GM19372 (cell line): ENCODE data around the gene PRDM16.

Source experiments
- ATAC-seq: cut with Tn5 transposase; IDR thresholded peaks from one replicate; pipeline ENCODE4 v1.9.1; 2021; ENCODE audit warnings: mild to moderate bottlenecking, low read depth, moderate library complexity; ENCODE audit not compliant: unreplicated experiment

Gene PRDM16

DNA sequence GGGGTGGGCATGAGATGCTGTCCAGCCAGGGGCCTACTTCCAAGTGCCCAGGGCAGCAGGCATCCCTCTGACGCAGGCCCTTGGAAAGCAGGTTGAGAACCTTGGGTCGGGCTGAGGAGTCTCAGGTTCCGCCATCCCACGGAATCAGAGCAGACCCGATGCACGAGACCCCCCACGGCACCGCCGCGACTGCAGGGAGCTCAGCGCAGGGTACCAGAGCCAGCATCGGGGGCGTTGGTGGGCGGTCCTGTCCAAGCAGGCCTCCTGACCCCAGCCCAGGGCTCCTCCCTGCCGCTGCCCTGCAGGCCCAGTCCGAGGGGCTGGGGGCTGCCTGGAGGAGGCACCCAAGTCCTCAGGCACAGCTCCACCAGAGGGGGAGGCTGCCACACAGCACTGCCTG is 177.2 kb downstream of the PRDM16 start:
- no peak for ATAC-seq

DNA sequence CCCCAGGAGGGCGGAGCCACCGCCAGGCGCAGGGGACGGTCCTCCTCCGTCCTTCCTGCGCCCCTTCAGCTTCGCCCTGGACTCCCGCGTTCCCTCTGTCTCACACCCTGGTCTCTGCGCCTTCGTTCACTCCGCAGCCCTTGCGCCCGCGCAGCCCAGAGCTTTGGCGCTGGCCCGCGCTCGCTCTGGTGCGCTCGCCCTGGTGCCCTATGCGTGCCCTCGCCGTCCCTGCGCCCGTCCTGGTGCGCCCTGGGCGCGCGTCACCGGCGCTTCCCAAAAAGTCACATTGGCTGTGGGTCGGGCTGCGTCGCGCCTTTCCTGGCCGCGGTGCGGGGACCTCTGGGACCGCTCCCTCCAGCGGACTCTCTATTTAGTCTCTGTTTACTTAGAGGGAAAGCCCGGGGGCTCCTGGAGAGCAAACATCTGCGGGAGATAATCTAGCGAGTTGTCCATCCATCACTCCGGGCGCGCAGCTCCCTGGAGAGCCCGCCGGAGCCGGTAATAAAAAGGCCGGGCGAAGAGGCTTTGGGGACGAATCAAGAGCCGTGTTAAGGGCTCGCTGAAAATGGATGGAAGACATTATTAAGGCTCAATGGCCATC is 178.6 kb downstream of the PRDM16 start:
- no peak for ATAC-seq

DNA sequence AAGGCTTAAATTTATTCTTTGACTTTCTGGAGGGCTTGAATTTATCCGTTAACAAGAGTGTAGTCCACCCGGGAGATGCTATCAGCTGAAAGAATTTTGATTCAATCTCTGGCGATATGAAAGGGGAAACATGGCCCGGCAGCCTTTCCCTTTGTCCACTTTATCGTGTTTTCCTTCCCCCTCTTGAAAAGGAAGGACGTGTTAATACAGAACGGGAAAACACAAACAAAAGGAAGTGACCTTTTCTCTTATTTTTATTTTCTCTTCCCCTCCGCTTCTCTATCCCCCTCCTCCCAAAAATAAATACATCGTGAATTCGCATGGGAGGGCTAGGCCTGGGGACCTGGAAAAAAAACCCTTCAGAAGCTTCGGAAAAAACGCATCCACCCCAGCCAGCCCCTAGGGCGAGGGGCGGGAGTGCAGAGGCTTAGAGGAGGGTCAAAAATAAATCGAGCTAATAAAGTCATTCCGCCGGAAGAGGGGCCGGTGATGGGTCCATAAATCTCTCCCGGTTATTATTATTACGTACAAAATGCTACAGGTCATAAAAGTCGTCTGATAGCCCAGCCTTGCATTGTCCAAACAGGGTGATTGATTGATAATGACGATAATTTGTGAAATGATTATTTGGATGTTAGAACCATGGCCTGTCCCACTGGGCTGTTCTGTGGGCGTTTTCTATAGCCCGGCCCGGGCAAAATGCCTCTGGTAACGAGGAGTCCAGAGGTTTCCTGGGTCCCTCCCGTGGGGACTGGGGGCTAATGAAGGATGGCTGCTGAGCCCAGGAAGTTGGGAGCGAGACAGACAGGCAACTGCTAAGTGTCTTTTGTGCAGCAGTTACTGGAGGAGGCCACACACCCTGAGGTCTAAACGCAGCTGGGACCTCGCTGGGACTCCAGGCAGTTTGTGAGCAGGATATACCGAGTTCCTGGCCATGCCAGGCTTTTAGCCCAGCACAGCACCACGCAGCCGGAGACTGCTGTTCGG is 179.4 kb downstream of the PRDM16 start:
- no peak for ATAC-seq

DNA sequence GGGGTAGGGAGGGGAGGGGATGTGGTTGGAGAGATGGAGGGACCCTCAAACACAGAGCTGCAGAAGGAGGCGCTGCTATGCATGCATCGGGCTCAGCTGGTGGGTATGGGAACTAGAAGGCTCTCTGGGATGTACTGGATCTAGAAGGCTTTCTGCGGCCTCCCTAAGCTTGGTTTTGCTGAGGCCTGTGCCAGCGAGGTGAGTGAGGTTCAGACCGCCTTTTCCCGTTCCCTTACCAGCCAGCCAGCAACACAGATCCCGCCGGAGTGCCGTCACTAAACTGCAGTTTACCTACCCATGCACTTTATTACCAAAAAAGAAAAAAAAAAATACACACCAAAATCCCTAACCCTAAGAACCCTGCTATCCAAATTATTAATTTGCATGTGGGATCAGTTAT is 180.2 kb downstream of the PRDM16 start:
- no peak for ATAC-seq

DNA sequence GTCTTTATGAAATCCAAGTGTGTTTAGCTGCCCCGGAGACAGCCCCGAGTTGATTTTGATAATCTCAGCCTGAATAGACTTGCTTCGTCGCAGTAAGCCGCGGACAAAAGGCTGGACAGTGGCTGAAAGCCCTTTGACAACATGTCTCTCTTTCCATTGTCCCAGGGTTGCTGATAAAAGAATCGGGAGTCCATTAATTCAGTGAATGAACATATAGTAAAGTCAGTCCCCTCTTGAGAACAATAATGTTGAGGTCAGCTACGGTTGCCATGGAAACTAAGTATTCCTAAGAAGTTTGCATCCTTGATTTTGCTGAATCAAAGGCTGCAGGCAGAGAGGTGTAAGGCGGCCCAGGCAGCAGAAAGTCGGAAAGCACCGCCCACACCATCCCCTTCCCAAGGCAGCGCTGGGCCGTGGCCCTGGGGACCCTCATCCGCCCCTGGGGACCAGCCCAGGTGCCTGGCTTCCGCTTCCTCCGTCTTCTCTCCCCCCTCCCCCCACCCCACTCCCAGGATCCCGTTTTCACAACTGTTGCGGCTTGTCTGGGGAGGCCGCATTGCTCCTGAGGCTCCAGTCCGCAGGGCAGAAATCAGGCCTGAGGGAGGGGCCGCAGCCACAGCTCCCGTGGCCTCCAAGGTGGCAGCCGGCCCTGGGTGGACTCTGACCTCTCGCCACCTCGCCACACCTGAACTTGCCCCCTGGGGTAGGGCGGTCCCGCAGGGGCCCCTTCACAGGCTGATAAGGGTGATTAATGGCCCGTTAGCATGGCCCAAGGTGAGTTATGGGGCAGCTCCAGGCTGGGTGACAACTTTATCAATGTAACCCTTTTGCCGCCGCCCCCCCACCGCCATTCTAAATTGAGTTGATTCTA is 180.9 kb downstream of the PRDM16 start:
- no peak for ATAC-seq

DNA sequence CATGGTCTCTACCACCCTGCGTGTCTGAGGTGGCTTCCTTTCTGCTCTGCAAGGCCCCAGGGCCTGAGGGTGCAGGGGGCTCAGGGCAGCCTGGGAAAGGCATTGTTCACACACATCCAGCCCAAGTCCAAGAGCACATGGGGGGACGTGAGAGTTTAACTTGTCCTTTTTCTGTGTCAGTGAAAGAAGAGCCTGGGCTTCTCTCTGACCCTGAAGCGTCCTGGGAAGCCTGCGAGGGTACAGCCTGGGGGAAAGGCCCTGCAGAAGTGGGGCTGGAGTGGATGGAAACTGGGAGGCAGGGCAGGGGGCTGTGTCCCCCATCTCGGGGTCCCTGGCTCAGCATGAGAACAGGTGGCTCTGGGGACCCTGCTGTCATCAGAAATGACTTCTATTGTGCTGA is 181.6 kb downstream of the PRDM16 start:
- ATAC-seq: no peak

DNA sequence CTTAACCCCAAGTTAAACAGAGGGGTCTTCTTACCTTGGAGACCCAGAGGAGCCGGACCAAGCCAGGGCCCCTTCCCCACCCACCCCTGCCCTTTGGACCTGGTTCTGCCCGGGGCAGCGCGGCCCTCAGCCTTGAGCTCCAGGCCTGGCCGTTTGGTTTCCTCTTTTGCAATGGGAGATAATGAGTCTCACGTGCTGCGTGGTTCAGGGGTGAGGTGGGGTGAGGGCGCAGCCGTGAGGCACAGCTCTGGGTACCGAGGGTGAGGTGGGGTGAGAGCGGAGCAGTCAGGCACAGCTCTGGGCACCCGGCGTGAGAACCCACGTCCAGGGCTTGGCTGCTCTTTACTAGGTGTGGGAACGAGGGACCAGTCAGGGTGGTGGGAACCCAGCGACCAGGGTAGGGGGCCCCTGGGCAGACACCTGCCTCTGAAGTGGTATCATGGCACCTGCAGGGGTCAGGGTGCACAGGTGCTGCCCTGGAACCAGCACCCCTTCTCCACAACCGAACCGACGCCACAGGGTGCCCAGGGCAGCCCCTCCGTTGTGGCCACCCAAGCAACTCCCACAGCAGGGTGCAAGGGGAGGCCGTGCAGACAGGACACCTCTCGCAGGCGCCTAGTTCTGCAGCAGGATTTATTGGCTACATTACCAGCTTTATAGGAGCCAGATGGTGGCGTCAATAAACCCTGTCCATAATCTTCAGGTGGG is 182.2 kb downstream of the PRDM16 start:
- ATAC-seq: no peak

DNA sequence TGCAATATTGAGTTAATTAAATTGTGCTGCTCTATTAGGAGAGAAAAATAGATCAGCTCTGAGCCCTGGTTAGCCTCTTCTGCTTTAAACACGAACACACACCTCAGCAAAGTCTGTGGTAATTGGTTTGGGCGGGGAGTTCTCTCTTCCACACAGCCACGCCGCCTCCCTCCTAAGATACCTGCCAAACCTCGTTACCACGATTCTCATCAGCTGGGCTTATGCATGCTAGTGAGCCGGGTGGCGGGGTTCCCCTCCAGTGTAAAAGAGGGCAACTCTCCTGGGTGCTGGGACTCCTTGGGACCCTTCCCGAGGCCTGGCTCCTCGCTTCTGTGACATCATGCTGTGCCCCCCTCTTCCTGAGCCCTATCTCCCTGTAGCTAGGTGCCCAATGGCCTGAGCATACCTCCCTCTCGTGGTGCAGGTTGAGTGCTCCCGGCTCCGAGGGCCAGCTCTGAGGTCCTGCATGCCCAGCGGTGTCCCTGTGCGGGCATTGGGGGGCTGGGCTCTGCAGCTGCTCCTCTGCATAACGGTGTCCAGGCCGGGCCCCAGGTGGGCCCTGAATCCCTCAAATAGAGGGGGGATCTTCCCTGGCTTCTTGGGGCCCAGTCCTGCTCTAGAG is 182.9 kb downstream of the PRDM16 start:
- no peak for ATAC-seq

DNA sequence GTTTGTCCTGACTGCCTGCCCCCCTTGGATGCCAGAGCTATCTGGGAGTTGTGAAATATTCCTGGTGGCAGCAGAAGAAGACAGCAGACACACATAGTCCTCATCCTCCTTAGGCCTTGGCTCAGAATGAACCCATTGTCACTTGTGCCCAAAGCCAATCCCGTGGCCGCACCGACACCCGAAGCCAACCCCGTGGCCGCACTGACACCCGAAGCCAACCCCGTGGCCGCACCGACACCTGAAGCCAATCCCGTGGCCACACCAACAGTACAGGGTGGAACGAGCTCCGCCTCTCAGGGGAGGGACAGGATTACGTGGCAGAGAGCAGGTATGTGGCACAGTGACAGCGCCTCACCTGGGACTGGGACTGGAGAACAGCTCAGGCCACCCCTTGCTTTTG is 186.7 kb downstream of the PRDM16 start:
- ATAC-seq: no peak

DNA sequence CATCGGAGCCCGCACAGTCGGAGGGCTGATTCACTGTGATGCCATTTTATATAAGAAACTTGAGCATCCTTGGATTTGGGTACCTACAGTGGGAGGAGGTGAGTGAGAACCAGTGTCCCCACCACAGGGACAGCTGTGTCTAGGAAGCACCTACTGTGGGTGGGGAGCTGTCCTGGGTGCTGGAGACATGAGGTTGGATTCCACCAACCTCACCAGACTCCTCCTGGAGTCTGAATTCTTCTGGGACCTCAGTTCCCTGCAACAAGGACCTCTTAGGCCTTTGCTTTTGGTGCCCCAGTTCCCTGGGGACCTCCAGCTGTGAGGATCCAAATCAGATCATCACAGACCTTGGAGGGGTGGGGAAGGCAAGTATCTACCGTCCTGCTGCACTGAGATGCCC is 188.8 kb downstream of the PRDM16 start:
- ATAC-seq: no peak

DNA sequence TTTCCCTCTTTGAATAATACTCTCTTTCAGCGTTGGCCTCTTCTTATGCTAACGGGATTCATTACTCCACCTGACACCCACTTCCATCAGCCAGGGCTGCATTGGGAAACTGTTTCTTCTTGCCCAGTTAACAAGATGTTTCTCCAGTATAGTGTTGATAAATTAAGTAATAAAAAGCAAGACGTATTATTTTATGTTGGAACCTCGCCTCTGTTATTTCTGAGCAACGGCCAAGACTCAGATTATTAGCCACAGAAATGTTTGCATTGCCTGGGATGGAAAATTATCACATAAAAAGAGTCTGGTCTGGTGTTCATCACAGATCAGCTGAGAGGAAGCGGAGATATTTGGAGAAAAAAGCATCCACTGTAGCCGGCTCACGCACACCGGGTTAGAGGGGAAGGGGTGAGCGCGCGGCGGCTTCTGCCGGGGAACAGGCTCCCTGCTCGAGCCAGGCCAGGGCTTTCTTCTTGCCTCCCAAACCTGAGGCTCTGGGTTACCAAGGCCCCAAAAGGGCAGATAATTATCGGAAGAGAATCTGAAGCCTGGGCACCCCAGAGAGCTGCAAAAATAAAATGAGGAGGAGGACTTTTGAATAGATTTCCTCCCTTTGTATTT is 189.5 kb downstream of the PRDM16 start:
- no peak for ATAC-seq

DNA sequence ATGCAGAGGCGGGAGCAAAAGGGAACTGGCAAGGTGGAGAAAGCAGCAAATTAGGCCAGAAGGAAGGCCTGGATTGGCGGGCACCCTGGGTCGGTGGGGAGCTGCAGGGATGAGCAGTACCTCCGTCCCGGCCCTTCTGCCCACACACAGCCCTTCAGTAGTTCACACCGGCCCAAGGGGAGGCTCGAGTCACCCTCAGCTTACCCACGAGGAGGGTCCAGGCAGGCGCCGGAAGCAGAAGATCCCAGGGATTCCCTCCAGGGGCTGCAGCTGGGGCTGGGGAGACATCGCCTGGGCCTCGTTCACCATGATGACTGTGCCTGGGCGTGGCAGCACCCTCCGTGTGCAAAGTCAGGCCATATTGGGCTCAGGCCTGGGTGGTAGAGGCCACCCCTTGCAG is 190.0 kb downstream of the PRDM16 start:
- no peak for ATAC-seq

DNA sequence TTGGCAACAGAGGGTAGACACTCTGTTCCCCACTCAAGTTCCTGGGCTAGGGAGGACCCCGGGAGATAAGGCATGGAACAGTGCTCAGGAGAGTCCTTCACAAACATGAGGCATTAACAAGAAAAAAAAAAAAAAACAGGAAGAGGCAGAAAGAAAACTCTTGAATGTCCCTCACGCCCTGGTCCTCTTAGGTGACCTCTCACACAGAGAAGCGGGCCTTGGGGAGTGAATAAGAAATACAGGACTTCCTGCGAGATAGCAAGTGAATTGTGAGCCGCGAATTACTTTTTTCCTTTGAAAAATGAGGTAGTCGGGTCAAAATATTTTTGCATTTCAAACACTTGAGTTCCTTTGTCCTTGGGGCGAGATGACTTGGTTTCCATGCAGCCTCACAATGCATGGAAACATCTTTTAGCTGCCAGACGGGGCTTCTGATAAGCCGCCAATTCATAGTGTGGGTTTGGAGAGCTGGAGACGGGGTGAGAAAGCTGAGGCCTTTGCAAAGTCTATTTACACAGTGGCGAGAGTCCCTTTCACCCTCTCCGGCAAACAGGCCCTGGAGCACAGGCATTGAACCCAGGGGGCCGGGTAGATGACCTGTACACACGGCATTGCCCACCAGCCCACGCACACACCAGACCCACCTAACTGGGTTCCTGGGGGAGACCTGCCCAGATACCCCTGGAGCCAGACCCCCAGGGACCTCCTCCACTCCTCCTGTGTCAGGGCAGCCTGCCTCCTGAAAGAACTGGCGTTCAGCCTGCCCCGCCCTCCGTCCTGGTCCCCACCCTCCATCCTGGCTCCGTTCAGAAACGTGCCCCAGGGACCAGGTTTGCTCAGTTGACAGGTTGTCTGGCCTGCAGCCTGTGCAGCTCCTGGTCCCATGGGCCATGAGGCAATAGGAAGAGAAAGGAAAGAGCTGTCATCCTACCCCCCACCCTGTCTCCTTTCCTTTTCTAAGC is 192.3 kb downstream of the PRDM16 start:
- no peak for ATAC-seq

DNA sequence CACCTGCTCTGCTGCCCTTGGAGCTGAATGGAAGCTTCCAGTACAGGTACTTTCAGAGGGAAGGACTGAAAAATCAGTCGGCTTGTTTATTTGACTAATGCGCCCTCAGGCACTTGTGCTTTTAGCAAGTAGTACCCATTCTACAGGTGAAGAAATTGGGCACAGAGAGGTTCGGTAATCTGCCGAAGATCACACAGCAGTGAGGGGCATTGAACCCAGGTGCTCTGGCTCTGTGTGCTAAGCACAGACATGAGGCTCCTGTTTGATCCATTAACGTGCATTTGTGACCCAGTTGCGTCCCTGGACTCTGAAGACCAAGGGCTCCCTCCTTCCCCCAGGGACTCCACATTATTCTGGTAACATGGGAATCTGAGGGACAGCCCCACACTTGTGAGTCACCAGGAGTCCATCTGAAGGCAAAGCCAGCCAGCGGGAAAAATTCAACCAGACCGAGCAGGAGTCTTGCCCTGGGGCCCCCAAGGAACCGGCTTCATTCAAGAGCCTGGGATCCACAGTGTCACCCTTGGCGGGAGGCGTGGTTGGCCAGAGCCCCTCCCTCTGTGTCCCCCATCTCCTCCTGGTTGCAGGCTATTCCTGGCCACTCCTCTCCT is 193.1 kb downstream of the PRDM16 start:
- ATAC-seq: no peak

DNA sequence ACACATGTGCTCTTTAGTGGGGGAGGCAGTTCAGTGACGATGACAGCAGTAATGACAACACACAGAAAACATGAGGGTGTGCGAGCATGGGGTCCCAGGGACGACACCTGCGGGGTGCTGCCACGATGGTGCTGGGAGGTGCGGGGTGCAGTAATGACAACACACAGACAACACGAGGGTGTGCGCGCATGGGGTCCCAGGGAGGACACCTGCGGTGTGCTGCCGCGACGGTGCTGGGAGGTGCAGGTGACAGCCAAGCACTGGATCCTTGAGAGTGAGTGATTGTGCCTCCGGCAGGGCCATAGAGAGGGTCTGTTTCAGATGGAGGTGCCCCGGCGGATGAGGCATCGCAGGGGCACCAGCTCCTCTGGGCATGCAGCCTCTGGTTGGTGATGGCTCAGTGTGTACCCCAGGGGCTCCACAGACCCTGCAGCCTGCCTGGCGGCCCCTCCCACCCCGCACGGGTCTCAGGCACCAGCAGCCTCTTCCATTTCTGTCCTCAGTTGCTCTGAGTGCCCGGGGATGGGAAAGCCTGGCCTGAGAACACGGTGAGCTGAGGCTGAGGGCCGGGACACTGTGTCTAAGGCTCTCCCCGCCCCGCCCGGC is 193.8 kb downstream of the PRDM16 start:
- ATAC-seq: no peak

DNA sequence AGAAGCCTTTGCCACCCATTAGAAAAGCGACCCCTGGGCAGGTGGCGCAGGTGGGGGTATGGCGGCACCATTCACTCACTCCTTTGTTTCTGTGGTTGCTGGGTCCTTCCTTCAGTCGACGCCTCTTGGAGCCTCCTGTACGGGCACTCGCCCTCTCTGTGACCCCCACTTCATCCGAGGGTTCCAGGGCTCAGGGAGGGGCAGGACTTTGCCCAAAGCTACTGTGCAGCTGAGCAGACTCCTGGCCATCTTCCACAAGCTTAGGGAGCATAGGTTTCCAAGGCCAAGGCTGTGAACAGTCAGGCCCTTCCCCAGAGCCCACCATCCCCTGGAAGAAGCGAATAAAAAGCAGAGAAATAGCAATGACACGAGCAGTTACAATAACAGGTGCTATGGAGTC is 194.8 kb downstream of the PRDM16 start:
- no peak for ATAC-seq

DNA sequence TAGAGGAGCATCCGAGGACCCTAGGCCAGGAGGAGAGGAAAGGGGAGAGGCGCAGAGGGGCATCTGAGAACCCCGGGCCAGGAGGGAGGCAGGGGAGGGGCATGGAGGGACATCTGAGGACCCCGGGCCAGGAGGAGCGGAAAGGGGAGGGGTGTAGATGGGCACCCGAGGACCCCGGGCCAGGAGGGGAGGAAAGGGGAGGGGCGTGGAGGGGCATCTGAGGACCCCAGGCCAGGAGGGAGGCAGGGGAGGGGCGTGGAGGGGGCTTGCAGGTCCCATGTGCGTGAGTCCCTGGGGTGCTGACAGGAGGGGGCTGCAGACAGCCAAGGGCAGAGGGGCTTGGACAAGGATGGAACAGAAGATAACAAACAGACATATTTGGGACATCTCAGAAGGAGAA is 195.5 kb downstream of the PRDM16 start:
- ATAC-seq: no peak
